GM23338 (cell line): ENCODE data around the gene ZNF148. TPM values are rescaled to one million over a fixed set of nuclear protein-coding genes. Genes with fewer than 3 reads are reported as not detected.

Experiments
- ATAC-seq: fragments of 200-7000 bp; cut with Tn5 transposase; 3 replicates; pipeline ENCODE4 v1.9.1; 2020
- DNase-seq: peaks from one replicate; pipeline ENCODE4 v3.0.0-alpha.2; 2015; ENCODE audit warnings: low spot score
- H2AFZ ChIP-seq: fragments of 200-600 bp; sonication (generic); 2 replicates; pipeline ENCODE4 v1.8.0; 2016; ENCODE audit warnings: antibody characterized with exemption, mild to moderate bottlenecking, moderate library complexity
- H3F3A ChIP-seq: fragments of 200-600 bp; sonication (generic); replicated peaks from 2 replicates; pipeline ENCODE4 v1.8.0; 2017; ENCODE audit warnings: antibody characterized with exemption, mixed run types, low read depth
- H3K27ac ChIP-seq: fragments of 200-600 bp; sonication (generic); 2 replicates; pipeline ENCODE4 v1.6.1; 2016; ENCODE audit warnings: low read depth
- H3K27me3 ChIP-seq: fragments of 200-600 bp; sonication (generic); 2 replicates; pipeline ENCODE4 v1.8.0; 2016; ENCODE audit warnings: mild to moderate bottlenecking, mixed run types, moderate library complexity; ENCODE audit not compliant: insufficient read depth
- H3K36me3 ChIP-seq: fragments of 200-600 bp; sonication (generic); 2 replicates; pipeline ENCODE4 v1.8.0; 2016; ENCODE audit warnings: mild to moderate bottlenecking; ENCODE audit not compliant: insufficient read depth
- H3K4me1 ChIP-seq: fragments of 200-600 bp; sonication (generic); 2 replicates; pipeline ENCODE4 v1.8.0; 2016; ENCODE audit warnings: mild to moderate bottlenecking, moderate library complexity; ENCODE audit not compliant: insufficient read depth
- H3K4me2 ChIP-seq: fragments of 200-600 bp; sonication (generic); 2 replicates; pipeline ENCODE4 v1.7.1; 2017; ENCODE audit warnings: mixed run types
- H3K4me3 ChIP-seq: fragments of 200-600 bp; sonication (generic); 2 replicates; pipeline ENCODE4 v1.6.1; 2016; ENCODE audit warnings: mixed run types
- H3K79me2 ChIP-seq: fragments of 200-600 bp; sonication (generic); replicated peaks from 2 replicates; pipeline ENCODE4 v1.8.0; 2017; ENCODE audit warnings: mild to moderate bottlenecking; ENCODE audit not compliant: insufficient read depth
- H3K9me2 ChIP-seq: fragments of 200-600 bp; sonication (generic); 2 replicates; pipeline ENCODE4 v1.8.0; 2017; ENCODE audit not compliant: insufficient read depth
- H4K20me1 ChIP-seq: fragments of 200-600 bp; sonication (generic); replicated peaks from 2 replicates; pipeline ENCODE4 v1.8.0; 2017; ENCODE audit warnings: mild to moderate bottlenecking; ENCODE audit not compliant: insufficient read depth
- H3K27ac Mint-ChIP-seq: 2 replicates; pipeline ENCODE4 v1.8.0; 2020; ENCODE audit warnings: inconsistent platforms, mild to moderate bottlenecking, moderate library complexity, mixed read lengths
- H3K27me3 Mint-ChIP-seq: 3 replicates; pipeline ENCODE4 v1.8.0; 2022; ENCODE audit warnings: low read depth, mild to moderate bottlenecking, moderate library complexity, mixed read lengths, inconsistent platforms; ENCODE audit not compliant: insufficient read depth, poor library complexity
- H3K36me3 Mint-ChIP-seq: 3 replicates; pipeline ENCODE4 v1.8.0; 2021; ENCODE audit warnings: low read depth, mild to moderate bottlenecking, inconsistent platforms, moderate library complexity, mixed read lengths
- H3K4me1 Mint-ChIP-seq: 3 replicates; pipeline ENCODE4 v1.8.0; 2020; ENCODE audit warnings: mild to moderate bottlenecking, inconsistent platforms, mixed read lengths
- H3K4me3 Mint-ChIP-seq: 3 replicates; pipeline ENCODE4 v1.8.0; 2021; ENCODE audit warnings: moderate library complexity, mild to moderate bottlenecking, inconsistent platforms, mixed read lengths
- H3K9me3 Mint-ChIP-seq: 3 replicates; pipeline ENCODE4 v1.8.0; 2020; ENCODE audit warnings: moderate library complexity, mild to moderate bottlenecking, inconsistent platforms, mixed read lengths
- CREB1 ChIP-seq: fragments of 250-450 bp; sonication (Bioruptor Pico); IDR thresholded peaks from 2 replicates; pipeline ENCODE4 v1.5.0; 2020; ENCODE audit warnings: low read depth, mild to moderate bottlenecking, moderate library complexity
- EZH2 ChIP-seq: fragments of 200-600 bp; sonication (generic); IDR thresholded peaks from one replicate; pipeline ENCODE4 v1.8.0; 2017; ENCODE audit warnings: antibody characterized with exemption, mild to moderate bottlenecking, low read depth; ENCODE audit not compliant: unreplicated experiment
- NANOG ChIP-seq: IDR thresholded peaks from 2 replicates; pipeline ENCODE4 v1.6.1; 2016; ENCODE audit warnings: antibody characterized with exemption, borderline replicate concordance
- POLR2AphosphoS5 ChIP-seq: IDR thresholded peaks from 2 replicates; pipeline ENCODE4 v1.6.1; 2016; ENCODE audit warnings: antibody characterized with exemption, low read depth
- STAT1 ChIP-seq: IDR thresholded peaks from one replicate; pipeline ENCODE4 v1.6.1; 2016; ENCODE audit warnings: antibody characterized with exemption; ENCODE audit not compliant: unreplicated experiment
- ZNF114 ChIP-seq: fragments of 250-450 bp; sonication (Bioruptor Pico); IDR thresholded peaks from 2 replicates; pipeline ENCODE4 v1.5.0; 2020; ENCODE audit warnings: mild to moderate bottlenecking, moderate library complexity
- polyA plus RNA-seq: library from polyadenylated mRNA; unstranded; fragments of >200 nt; fragmentation: Nextera tagmentation; extraction: Ambion mirVana; gene quantifications from 2 replicates; pipeline ENCODE4 v1.2.1, GENCODE V29; 2016
- total RNA-seq: library from RNA; depleted of rRNA; stranded (reverse); fragments of >200 nt; shearing (Covaris generic); gene quantifications from 2 replicates; pipeline ENCODE4 v1.2.3, GENCODE V29; 2014
- TF ChIP-seq, protein P1 (sequence below): fragments of 250-450 bp; sonication (Bioruptor Pico); IDR thresholded peaks from 2 replicates; pipeline ENCODE4 v1.5.0; 2020; ENCODE audit warnings: mild to moderate bottlenecking, moderate library complexity
- TF ChIP-seq, protein P2 (sequence below), 2 experiments: fragments of 200-600 bp in 1 of 2; sonication (generic) in 1 of 2; conservative IDR thresholded peaks; 2 replicates each; pipeline versions ENCODE4 v1.5.1 to v1.6.1; 2016 to 2017; ENCODE audit warnings: antibody characterized with exemption in 2 of 2, low read depth in 2 of 2, mild to moderate bottlenecking in 2 of 2, moderate library complexity in 1 of 2
- TF ChIP-seq, protein P3 (sequence below): IDR thresholded peaks from 2 replicates; pipeline ENCODE4 v1.6.1; 2016; ENCODE audit warnings: antibody characterized with exemption

Gene ZNF148
- total and polyA plus RNA-seq, 2 experiments from 2014 or later, result 13.9 to 16.9 TPM

DNA sequence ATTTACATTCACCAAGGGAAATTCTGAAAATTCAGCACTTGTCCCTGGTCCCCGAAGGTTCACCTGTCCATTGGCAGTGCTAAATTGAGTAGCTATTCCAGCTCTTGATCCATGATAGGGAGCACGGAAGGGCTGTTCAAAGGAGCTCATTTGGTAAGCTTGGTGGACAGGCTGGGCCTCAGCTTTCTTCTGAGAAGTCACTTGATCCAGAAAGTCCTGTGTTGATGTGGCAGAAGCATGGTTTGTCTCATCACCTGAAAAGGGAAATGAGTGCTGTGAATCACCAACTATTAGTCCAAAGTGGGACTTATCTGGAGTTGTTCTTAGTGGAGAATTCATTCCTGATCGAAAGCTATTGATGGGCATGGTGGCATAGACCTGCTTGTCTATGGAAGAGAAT, 142.7 kb downstream of the ZNF148 start (continued):
- TF ChIP-seq, protein P1, sequence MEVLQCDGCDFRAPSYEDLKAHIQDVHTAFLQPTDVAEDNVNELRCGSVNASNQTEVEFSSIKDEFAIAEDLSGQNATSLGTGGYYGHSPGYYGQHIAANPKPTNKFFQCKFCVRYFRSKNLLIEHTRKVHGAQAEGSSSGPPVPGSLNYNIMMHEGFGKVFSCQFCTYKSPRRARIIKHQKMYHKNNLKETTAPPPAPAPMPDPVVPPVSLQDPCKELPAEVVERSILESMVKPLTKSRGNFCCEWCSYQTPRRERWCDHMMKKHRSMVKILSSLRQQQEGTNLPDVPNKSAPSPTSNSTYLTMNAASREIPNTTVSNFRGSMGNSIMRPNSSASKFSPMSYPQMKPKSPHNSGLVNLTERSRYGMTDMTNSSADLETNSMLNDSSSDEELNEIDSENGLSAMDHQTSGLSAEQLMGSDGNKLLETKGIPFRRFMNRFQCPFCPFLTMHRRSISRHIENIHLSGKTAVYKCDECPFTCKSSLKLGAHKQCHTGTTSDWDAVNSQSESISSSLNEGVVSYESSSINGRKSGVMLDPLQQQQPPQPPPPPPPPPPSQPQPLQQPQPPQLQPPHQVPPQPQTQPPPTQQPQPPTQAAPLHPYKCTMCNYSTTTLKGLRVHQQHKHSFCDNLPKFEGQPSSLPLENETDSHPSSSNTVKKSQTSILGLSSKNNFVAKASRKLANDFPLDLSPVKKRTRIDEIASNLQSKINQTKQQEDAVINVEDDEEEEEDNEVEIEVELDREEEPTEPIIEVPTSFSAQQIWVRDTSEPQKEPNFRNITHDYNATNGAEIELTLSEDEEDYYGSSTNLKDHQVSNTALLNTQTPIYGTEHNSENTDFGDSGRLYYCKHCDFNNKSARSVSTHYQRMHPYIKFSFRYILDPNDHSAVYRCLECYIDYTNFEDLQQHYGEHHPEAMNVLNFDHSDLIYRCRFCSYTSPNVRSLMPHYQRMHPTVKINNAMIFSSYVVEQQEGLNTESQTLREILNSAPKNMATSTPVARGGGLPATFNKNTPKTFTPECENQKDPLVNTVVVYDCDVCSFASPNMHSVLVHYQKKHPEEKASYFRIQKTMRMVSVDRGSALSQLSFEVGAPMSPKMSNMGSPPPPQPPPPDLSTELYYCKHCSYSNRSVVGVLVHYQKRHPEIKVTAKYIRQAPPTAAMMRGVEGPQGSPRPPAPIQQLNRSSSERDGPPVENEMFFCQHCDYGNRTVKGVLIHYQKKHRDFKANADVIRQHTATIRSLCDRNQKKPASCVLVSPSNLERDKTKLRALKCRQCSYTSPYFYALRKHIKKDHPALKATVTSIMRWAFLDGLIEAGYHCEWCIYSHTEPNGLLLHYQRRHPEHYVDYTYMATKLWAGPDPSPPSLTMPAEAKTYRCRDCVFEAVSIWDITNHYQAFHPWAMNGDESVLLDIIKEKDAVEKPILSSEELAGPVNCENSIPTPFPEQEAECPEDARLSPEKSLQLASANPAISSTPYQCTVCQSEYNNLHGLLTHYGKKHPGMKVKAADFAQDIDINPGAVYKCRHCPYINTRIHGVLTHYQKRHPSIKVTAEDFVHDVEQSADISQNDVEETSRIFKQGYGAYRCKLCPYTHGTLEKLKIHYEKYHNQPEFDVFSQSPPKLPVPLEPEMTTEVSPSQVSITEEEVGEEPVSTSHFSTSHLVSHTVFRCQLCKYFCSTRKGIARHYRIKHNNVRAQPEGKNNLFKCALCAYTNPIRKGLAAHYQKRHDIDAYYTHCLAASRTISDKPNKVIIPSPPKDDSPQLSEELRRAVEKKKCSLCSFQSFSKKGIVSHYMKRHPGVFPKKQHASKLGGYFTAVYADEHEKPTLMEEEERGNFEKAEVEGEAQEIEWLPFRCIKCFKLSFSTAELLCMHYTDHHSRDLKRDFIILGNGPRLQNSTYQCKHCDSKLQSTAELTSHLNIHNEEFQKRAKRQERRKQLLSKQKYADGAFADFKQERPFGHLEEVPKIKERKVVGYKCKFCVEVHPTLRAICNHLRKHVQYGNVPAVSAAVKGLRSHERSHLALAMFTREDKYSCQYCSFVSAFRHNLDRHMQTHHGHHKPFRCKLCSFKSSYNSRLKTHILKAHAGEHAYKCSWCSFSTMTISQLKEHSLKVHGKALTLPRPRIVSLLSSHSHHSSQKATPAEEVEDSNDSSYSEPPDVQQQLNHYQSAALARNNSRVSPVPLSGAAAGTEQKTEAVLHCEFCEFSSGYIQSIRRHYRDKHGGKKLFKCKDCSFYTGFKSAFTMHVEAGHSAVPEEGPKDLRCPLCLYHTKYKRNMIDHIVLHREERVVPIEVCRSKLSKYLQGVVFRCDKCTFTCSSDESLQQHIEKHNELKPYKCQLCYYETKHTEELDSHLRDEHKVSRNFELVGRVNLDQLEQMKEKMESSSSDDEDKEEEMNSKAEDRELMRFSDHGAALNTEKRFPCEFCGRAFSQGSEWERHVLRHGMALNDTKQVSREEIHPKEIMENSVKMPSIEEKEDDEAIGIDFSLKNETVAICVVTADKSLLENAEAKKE (CRISPR knock-in tag), result no peak
- TF ChIP-seq, protein P2, sequence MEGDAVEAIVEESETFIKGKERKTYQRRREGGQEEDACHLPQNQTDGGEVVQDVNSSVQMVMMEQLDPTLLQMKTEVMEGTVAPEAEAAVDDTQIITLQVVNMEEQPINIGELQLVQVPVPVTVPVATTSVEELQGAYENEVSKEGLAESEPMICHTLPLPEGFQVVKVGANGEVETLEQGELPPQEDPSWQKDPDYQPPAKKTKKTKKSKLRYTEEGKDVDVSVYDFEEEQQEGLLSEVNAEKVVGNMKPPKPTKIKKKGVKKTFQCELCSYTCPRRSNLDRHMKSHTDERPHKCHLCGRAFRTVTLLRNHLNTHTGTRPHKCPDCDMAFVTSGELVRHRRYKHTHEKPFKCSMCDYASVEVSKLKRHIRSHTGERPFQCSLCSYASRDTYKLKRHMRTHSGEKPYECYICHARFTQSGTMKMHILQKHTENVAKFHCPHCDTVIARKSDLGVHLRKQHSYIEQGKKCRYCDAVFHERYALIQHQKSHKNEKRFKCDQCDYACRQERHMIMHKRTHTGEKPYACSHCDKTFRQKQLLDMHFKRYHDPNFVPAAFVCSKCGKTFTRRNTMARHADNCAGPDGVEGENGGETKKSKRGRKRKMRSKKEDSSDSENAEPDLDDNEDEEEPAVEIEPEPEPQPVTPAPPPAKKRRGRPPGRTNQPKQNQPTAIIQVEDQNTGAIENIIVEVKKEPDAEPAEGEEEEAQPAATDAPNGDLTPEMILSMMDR (conservative IDR thresholded peaks at IDR 0.05; ENCODE audit: low read depth in 2 of 2), result no peak
- TF ChIP-seq STAT1 (no peak), NANOG (no peak), POLR2AphosphoS5 (no peak), EZH2 (no peak)
- TF ChIP-seq, protein P3, sequence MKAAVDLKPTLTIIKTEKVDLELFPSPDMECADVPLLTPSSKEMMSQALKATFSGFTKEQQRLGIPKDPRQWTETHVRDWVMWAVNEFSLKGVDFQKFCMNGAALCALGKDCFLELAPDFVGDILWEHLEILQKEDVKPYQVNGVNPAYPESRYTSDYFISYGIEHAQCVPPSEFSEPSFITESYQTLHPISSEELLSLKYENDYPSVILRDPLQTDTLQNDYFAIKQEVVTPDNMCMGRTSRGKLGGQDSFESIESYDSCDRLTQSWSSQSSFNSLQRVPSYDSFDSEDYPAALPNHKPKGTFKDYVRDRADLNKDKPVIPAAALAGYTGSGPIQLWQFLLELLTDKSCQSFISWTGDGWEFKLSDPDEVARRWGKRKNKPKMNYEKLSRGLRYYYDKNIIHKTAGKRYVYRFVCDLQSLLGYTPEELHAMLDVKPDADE, result no peak

DNA sequence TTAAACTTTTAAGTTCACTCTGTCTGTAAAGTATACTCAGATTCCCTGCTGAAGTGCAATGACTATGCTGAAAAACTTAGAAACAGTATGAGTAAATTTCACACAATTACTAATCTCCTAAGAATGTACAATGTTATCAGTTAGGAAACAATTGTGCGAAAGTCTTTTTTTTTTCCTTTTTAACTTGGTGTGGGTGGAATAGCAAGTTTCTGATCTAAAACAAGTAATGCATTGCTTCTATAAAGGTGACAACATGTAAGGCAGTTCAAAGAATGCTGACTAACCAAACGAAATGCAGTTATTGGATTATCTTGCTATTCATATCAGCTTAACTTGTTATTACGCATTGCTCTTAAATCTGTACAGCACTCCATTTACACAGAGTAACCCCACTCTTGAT, 143.2 kb downstream of the ZNF148 start:
- H3K9me2 ChIP-seq, result no peaks in the 10 kb centered on the region
- H3F3A ChIP-seq, result no peaks in the 10 kb centered on the region
- Mint-ChIP-seq H3K4me1 (peaks cover 12% of the 10 kb centered on the region), H3K27ac (no peak overlapping the region), H3K4me3 (no peak overlapping the region), H3K36me3 (no peaks in the 10 kb centered on the region; the same call in 2 of the 3 replicates), H3K27me3 (no peaks in the 10 kb centered on the region), H3K9me3 (no peaks in the 10 kb centered on the region)
- no peaks in the 10 kb centered on the region for H3K36me3 ChIP-seq
- ATAC-seq (no peak), DNase-seq (no peak)
- no peak overlapping the region for H3K4me2 ChIP-seq
- no peak overlapping the region for H3K27ac ChIP-seq
- no peaks in the 10 kb centered on the region for H3K27me3 ChIP-seq
- H3K79me2 ChIP-seq, result 0 out of 2 replicates have a peak, but pooled peaks cover 4% of the 10 kb centered on the region
- H3K4me1 ChIP-seq, result peaks cover 5% of the 10 kb centered on the region
- no peak overlapping the region for H2AFZ ChIP-seq
- no peaks in the 10 kb centered on the region for H4K20me1 ChIP-seq
- no peak overlapping the region for H3K4me3 ChIP-seq
- TF ChIP-seq ZNF114 (no peak), CREB1 (CRISPR knock-in tag) (no peak), NANOG (no peak)
- TF ChIP-seq, protein P2 (conservative IDR thresholded peaks at IDR 0.05; ENCODE audit: low read depth in 2 of 2), result no peak
